HG03354 (cell line): ENCODE results near the gene ST8SIA4.

ENCODE experiments used
- ATAC-seq: cut with Tn5 transposase; IDR thresholded peaks from one replicate; pipeline ENCODE4 v1.9.1; 2021; ENCODE audit warnings: mild to moderate bottlenecking; ENCODE audit not compliant: unreplicated experiment, poor library complexity, severe bottlenecking

Gene ST8SIA4

GRCh38 chr5:100834519-100834918, 68.6 kb downstream of the ST8SIA4 start:
- ATAC-seq: no peak

- peak; percentile 55 for ATAC-seq
Measured at GRCh38 chr5:100832252-100833230, 70.5 kb downstream of the ST8SIA4 start.

GRCh38 chr5:100828898-100829356, 74.2 kb downstream of the ST8SIA4 start:
- no peak for ATAC-seq

- ATAC-seq: peak; percentile 75
Measured at GRCh38 chr5:100828071-100828897, 74.8 kb downstream of the ST8SIA4 start.

GRCh38 chr5:100827481-100827889, 75.6 kb downstream of the ST8SIA4 start:
- ATAC-seq: peak; percentile 51

GRCh38 chr5:100826133-100826532, 76.9 kb downstream of the ST8SIA4 start:
- ATAC-seq: no peak

GRCh38 chr5:100824635-100825034, 78.4 kb downstream of the ST8SIA4 start:
- no peak for ATAC-seq

- ATAC-seq: no peak
Measured at GRCh38 chr5:100823812-100824211, 79.3 kb downstream of the ST8SIA4 start.

- no peak for ATAC-seq
Measured at GRCh38 chr5:100821751-100822150, 81.3 kb downstream of the ST8SIA4 start.

GRCh38 chr5:100818340-100818739, 84.7 kb downstream of the ST8SIA4 start:
- no peak for ATAC-seq

- no peak for ATAC-seq
Measured at GRCh38 chr5:100803397-100803796, 99.7 kb downstream of the ST8SIA4 start.

GRCh38 chr5:100802208-100802607, 100.9 kb downstream of the ST8SIA4 start:
- no peak for ATAC-seq

- ATAC-seq: peak; percentile 96
Measured at GRCh38 chr5:100800562-100800961, 102.5 kb downstream of the ST8SIA4 start.

- ATAC-seq: no peak
Measured at GRCh38 chr5:100799166-100799565, 103.9 kb downstream of the ST8SIA4 start.

GRCh38 chr5:100797861-100798260, 105.2 kb downstream of the ST8SIA4 start:
- ATAC-seq: no peak

GRCh38 chr5:100796851-100797250, 106.2 kb downstream of the ST8SIA4 start:
- ATAC-seq: no peak

- no peak for ATAC-seq
Measured at GRCh38 chr5:100794844-100795243, 108.2 kb downstream of the ST8SIA4 start.

- no peak for ATAC-seq
Measured at GRCh38 chr5:100794218-100794617, 108.9 kb downstream of the ST8SIA4 start.

- no peak for ATAC-seq
Measured at GRCh38 chr5:100792781-100793180, 110.3 kb downstream of the ST8SIA4 start.

GRCh38 chr5:100791391-100791790, 111.7 kb downstream of the ST8SIA4 start:
- ATAC-seq: no peak
